H1 (cell line): Measurements from ENCODE around the gene UIMC1. TPM values are rescaled to one million over a fixed set of nuclear protein-coding genes. Genes with fewer than 3 reads are reported as not detected.

ENCODE experiments used
- CTCF ChIA-PET: fragments of 300-600 bp; sonication (Branson Sonifier 250); formaldehyde crosslinking; loops from one replicate; lab custom pipeline; 2021; ENCODE audit not compliant: partially characterized antibody; lab: Charles Lee
- POLR2A ChIA-PET: fragments of 300-600 bp; sonication (Branson Sonifier 250); formaldehyde crosslinking; loops from one replicate; lab custom pipeline; 2021; ENCODE audit warnings: inconsistent platforms; ENCODE audit not compliant: partially characterized antibody; lab: Charles Lee
- DNase-seq, 2 experiments: peaks; one replicate each; pipeline versions ENCODE4 v3.0.0 to v3.0.0-alpha.2; 2010 to 2022; ENCODE audit warnings: low spot score in 2 of 2, low read depth in 1 of 2, mixed read lengths in 1 of 2
- FAIRE-seq: peaks from 2 replicates; lab custom pipeline; 2011; peaks lifted over from hg19 to GRCh38; lab: Jason Lieb, UNC
- H2AFZ ChIP-seq: 2 replicates; pipeline ENCODE4 v1.8.1; 2012; ENCODE audit warnings: low read length, inconsistent platforms
- H2AK5ac ChIP-seq: 2 replicates; pipeline ENCODE4 v1.6.1; 2013; ENCODE audit warnings: low read depth, low read length
- H2BK120ac ChIP-seq: replicated peaks from 2 replicates; pipeline ENCODE3; 2013; ENCODE audit warnings: low read depth, low read length, inconsistent platforms
- H2BK12ac ChIP-seq: 2 replicates; pipeline ENCODE4 v1.6.1; 2013; ENCODE audit warnings: low read depth, low read length
- H2BK15ac ChIP-seq: 2 replicates; pipeline ENCODE4 v1.6.1; 2013; ENCODE audit warnings: low read length
- H2BK20ac ChIP-seq: 2 replicates; pipeline ENCODE4 v1.6.1; 2013; ENCODE audit warnings: low read length
- H2BK5ac ChIP-seq: 2 replicates; pipeline ENCODE4 v1.6.1; 2013; ENCODE audit warnings: low read depth, low read length
- H3K14ac ChIP-seq: 2 replicates; pipeline ENCODE4 v1.6.1; 2013; ENCODE audit warnings: inconsistent platforms; ENCODE audit not compliant: insufficient read length
- H3K18ac ChIP-seq: 2 replicates; pipeline ENCODE4 v1.6.1; 2013; ENCODE audit warnings: low read length; ENCODE audit errors: extremely low read depth
- H3K23ac ChIP-seq: 2 replicates; pipeline ENCODE4 v1.6.1; 2013; ENCODE audit warnings: inconsistent platforms; ENCODE audit not compliant: insufficient read length
- H3K23me2 ChIP-seq: 2 replicates; pipeline ENCODE4 v1.6.1; 2013; ENCODE audit warnings: low read depth, low read length
- H3K27ac ChIP-seq: 2 replicates; pipeline ENCODE4 v1.6.1; 2011; ENCODE audit warnings: low read depth, low read length, inconsistent platforms
- H3K27me3 ChIP-seq, 4 experiments: replicated peaks in 1 of 4; 1 replicate in 1 of 4; 2 replicates in 3 of 4; pipeline versions ENCODE4 v1.6.1 to v1.8.1; 2011 to 2013; ENCODE audit warnings: low read length in 3 of 4, mild to moderate bottlenecking in 3 of 4, inconsistent platforms in 2 of 4, mixed read lengths in 2 of 4, moderate library complexity in 1 of 4; ENCODE audit not compliant: control insufficient read depth in 3 of 4, insufficient read depth in 3 of 4; ENCODE audit errors: extremely low read depth in 1 of 4
- H3K36me3 ChIP-seq, 4 experiments: 2 replicates each; pipeline versions ENCODE4 v1.6.1 to v1.8.1; 2011 to 2013; ENCODE audit warnings: mild to moderate bottlenecking in 4 of 4, low read length in 3 of 4, moderate library complexity in 2 of 4, control low read depth in 1 of 4, inconsistent platforms in 1 of 4; ENCODE audit not compliant: insufficient read depth in 4 of 4, control insufficient read depth in 2 of 4
- H3K4ac ChIP-seq: replicated peaks from 2 replicates; pipeline ENCODE3; 2013; ENCODE audit warnings: low read length, low read depth, mixed read lengths, inconsistent platforms; ENCODE audit not compliant: insufficient read length
- H3K4me1 ChIP-seq, 4 experiments: replicated peaks in 1 of 4; 1 replicate in 1 of 4; 2 replicates in 3 of 4; pipeline versions ENCODE4 v1.6.1 to v1.8.1; 2011 to 2013; ENCODE audit warnings: low read length in 3 of 4, inconsistent platforms in 2 of 4, mixed read lengths in 1 of 4; ENCODE audit not compliant: insufficient read depth in 4 of 4, control insufficient read depth in 3 of 4
- H3K4me2 ChIP-seq, 2 experiments: 2 replicates each; pipeline versions ENCODE4 v1.6.1 to v1.8.1; 2011 to 2013; ENCODE audit warnings: low read depth in 2 of 2, low read length in 2 of 2, control low read depth in 1 of 2, inconsistent platforms in 1 of 2, mild to moderate bottlenecking in 1 of 2; ENCODE audit not compliant: insufficient read depth in 1 of 2
- H3K4me3 ChIP-seq, 4 experiments: fragments of 200-600, 300-600 bp in 1 of 4; sonication (generic), shearing (Covaris generic), sonication (Bioruptor Twin) in 1 of 4; 2 replicates each; pipeline versions ENCODE4 v1.5.1 to v1.8.1; 2011 to 2016; ENCODE audit warnings: low read length in 4 of 4, low read depth in 3 of 4, control low read depth in 2 of 4, inconsistent platforms in 2 of 4, mild to moderate bottlenecking in 2 of 4, mixed read lengths in 1 of 4, moderate library complexity in 1 of 4; ENCODE audit not compliant: insufficient read depth in 2 of 4; ENCODE audit errors: extremely low read depth in 1 of 4
- H3K56ac ChIP-seq: replicated peaks from 2 replicates; pipeline ENCODE3; 2013; ENCODE audit warnings: low read depth, mild to moderate bottlenecking, mixed read lengths, low read length, inconsistent platforms; ENCODE audit not compliant: insufficient read length
- H3K79me1 ChIP-seq: 2 replicates; pipeline ENCODE4 v1.6.1; 2013; ENCODE audit warnings: low read depth, low read length, control low read depth
- H3K79me2 ChIP-seq, 2 experiments: 2 replicates each; pipeline versions ENCODE4 v1.6.1 to v1.8.1; 2012 to 2013; ENCODE audit warnings: low read length in 2 of 2, mild to moderate bottlenecking in 2 of 2, inconsistent platforms in 1 of 2; ENCODE audit not compliant: insufficient read depth in 2 of 2, control insufficient read depth in 1 of 2
- H3K9ac ChIP-seq, 4 experiments: replicated peaks in 1 of 4; 1 replicate in 1 of 4; 2 replicates in 3 of 4; pipeline versions ENCODE4 v1.6.1 to v1.8.1; 2011 to 2013; ENCODE audit warnings: low read depth in 3 of 4, low read length in 3 of 4, control low read depth in 2 of 4, mild to moderate bottlenecking in 2 of 4, moderate library complexity in 2 of 4, inconsistent platforms in 1 of 4; ENCODE audit errors: extremely low read depth in 1 of 4
- H3K9me3 ChIP-seq, 2 experiments: 2 replicates each; pipeline versions ENCODE4 v1.6.1 to v1.8.1; 2012 to 2013; ENCODE audit warnings: mild to moderate bottlenecking in 2 of 2, moderate library complexity in 2 of 2, control low read depth in 1 of 2, inconsistent platforms in 1 of 2, low read depth in 1 of 2, low read length in 1 of 2, mixed read lengths in 1 of 2; ENCODE audit not compliant: insufficient read depth in 2 of 2
- H4K20me1 ChIP-seq, 2 experiments: replicated peaks in 1 of 2; 2 replicates each; pipeline versions ENCODE3 to v1.8.1; 2011 to 2013; ENCODE audit warnings: inconsistent platforms in 2 of 2, low read length in 2 of 2, mild to moderate bottlenecking in 1 of 2; ENCODE audit not compliant: insufficient read depth in 2 of 2, control insufficient read depth in 1 of 2
- H4K5ac ChIP-seq: 2 replicates; pipeline ENCODE4 v1.6.1; 2013; ENCODE audit warnings: low read length, low read depth, mixed read lengths, inconsistent platforms; ENCODE audit not compliant: insufficient read length
- H4K8ac ChIP-seq: 2 replicates; pipeline ENCODE4 v1.8.0; 2013; ENCODE audit warnings: mild to moderate bottlenecking, moderate library complexity, low read length, inconsistent platforms; ENCODE audit not compliant: insufficient read depth; ENCODE audit errors: extremely low read depth
- H4K91ac ChIP-seq: replicated peaks from 2 replicates; pipeline ENCODE3; 2013; ENCODE audit warnings: low read length, mixed read lengths, inconsistent platforms; ENCODE audit not compliant: insufficient read length
- E2F6 ChIP-seq: IDR thresholded peaks from 2 replicates; pipeline ENCODE4 v1.6.1; 2012; ENCODE audit warnings: inconsistent platforms
- GABPA ChIP-seq: IDR thresholded peaks from 2 replicates; pipeline ENCODE4 v1.6.1; 2011; ENCODE audit warnings: mild to moderate bottlenecking, low read length, moderate library complexity, borderline replicate concordance; ENCODE audit not compliant: insufficient read depth
- GTF2F1 ChIP-seq: IDR thresholded peaks from 2 replicates; pipeline ENCODE4 v1.6.1; 2012; ENCODE audit warnings: low read depth, low read length, improper control_type of control experiment, borderline replicate concordance
- JUN ChIP-seq: IDR thresholded peaks from 2 replicates; pipeline ENCODE4 v1.6.1; 2011; ENCODE audit warnings: low read depth, mild to moderate bottlenecking, improper control_type of control experiment, low read length
- KDM1A ChIP-seq: fragments of 200-600, 300-600 bp; sonication (generic); IDR thresholded peaks from 2 replicates; pipeline ENCODE4 v1.7.1; 2016; ENCODE audit warnings: mild to moderate bottlenecking, low read length, borderline replicate concordance
- RBBP5 ChIP-seq: IDR thresholded peaks from 2 replicates; pipeline ENCODE4 v1.7.1; 2012; ENCODE audit warnings: low read depth, mild to moderate bottlenecking, inconsistent platforms, low read length, moderate library complexity, borderline replicate concordance
- RNF2 ChIP-seq: fragments of 200-900, 300-1000 bp; sonication (generic); IDR thresholded peaks from 2 replicates; pipeline ENCODE4 v1.7.1; 2016; ENCODE audit warnings: borderline replicate concordance, low read depth, mild to moderate bottlenecking, antibody characterized with exemption, low read length; ENCODE audit not compliant: poor library complexity, severe bottlenecking; ENCODE audit errors: missing control alignments
- RXRA ChIP-seq: IDR thresholded peaks from 2 replicates; pipeline ENCODE4 v1.6.1; 2011; ENCODE audit warnings: low read depth, mild to moderate bottlenecking, low read length, moderate library complexity; ENCODE audit not compliant: insufficient read depth
- SP2 ChIP-seq: IDR thresholded peaks from 2 replicates; pipeline ENCODE4 v1.6.1; 2012; ENCODE audit warnings: mild to moderate bottlenecking, low read length, inconsistent platforms
- TAF1 ChIP-seq: IDR thresholded peaks from 2 replicates; pipeline ENCODE4 v1.6.1; 2011; ENCODE audit warnings: mild to moderate bottlenecking, low read depth, low read length
- ZNF274 ChIP-seq: IDR thresholded peaks from 2 replicates; pipeline ENCODE4 v1.7.0; 2012; ENCODE audit warnings: low read length, borderline replicate concordance; ENCODE audit errors: extremely low read depth
- WGBS, 2 experiments: shearing (Covaris generic) in 1 of 2; methylation state at CpG; one replicate each; pipeline versions ENCODE4 v1.1.6 to v1.1.7; 2013 to 2015; ENCODE audit warnings: low lambda C conversion rate in 2 of 2, mixed read lengths in 2 of 2, inconsistent platforms in 1 of 2, low coverage in 1 of 2, missing lambda C conversion rate in 1 of 2; ENCODE audit not compliant: insufficient replicate concordance in 2 of 2, insufficient coverage in 1 of 2, insufficient read length in 1 of 2; ENCODE audit errors: extremely low coverage in 1 of 2, missing lambda C conversion rate in 1 of 2; 5-methylcytosine and 5-hydroxymethylcytosine counted together
- polyA plus RNA-seq, 7 experiments: library from polyadenylated mRNA; depleted of rRNA in 3 of 7; stranded (reverse) in 5 of 7; unstranded in 2 of 7; fragments of >200 nt in 5 of 7; fragments of 200-250 nt in 2 of 7; gene quantifications; 1 replicate in 5 of 7; 2 replicates in 1 of 7; 4 replicates in 1 of 7; pipeline versions ENCODE4 v1.2.1 to v1.2.3, GENCODE V29; 2011 to 2013; ENCODE audit warnings: missing spikeins in 2 of 7, mixed read lengths in 2 of 7
- total RNA-seq: library from RNA; stranded (reverse); fragmentation: NEBNext Ultra II Directional; extraction: Animal tissue kit (Norgen Biotek cat#: 25700); gene quantifications from 2 replicates; pipeline ENCODE4 v1.2.1, GENCODE V29; 2021
- TF ChIP-seq, protein P1 (sequence below): IDR thresholded peaks from 2 replicates; pipeline ENCODE4 v1.6.1; 2012; ENCODE audit warnings: inconsistent platforms

The UIMC1 gene
- total and polyA plus RNA-seq, 2 of the 8 experiments (the other 6 are each of a cell fraction or from before 2014, with no cell fraction given), result 12.8 to 43.7 TPM

GRCh38 chr5:177027665-177028064, 21.1 kb upstream of the UIMC1 start:
- H4K91ac ChIP-seq, result no peak overlapping the region
- H3K79me2 ChIP-seq, result peaks cover 0 to 33% of the 10 kb centered on the region in 2 experiments; a peak in 2 of 4 replicates
- peaks cover 7% of the 10 kb centered on the region; the same call in 1 of the 2 replicates for H3K23me2 ChIP-seq
- H4K5ac ChIP-seq, result no peak overlapping the region
- no peak overlapping the region for H2BK120ac ChIP-seq
- H3K14ac ChIP-seq, result no peak overlapping the region
- no peak for FAIRE-seq
- peaks cover 0 to 9% (median 2%) of the 10 kb centered on the region in 4 experiments; a peak in 3 of 8 replicates for H3K36me3 ChIP-seq
- no peak overlapping the region for H3K9ac ChIP-seq
- DNase-seq, result no peak
- no peak overlapping the region for H2BK12ac ChIP-seq
- H3K4ac ChIP-seq, result no peak overlapping the region
- no peak overlapping the region for H3K23ac ChIP-seq
- H3K56ac ChIP-seq, result no peak overlapping the region
- ChIA-PET POLR2A (interaction anchor here (0.7 to 1.2 kb wide), 2 partner anchors 23 to 886 kb away, joined by 3 read pairs; no protein-coding TSS in a partner anchor), CTCF (interaction anchor here (0.6 to 1.3 kb wide), 2 partner anchors 15 to 1057 kb away, joined by 3 to 5 read pairs; no protein-coding TSS in a partner anchor)
- H2BK15ac ChIP-seq, result no peak overlapping the region
- no peaks in the 10 kb centered on the region; a peak in 1 of 7 replicates for H3K4me1 ChIP-seq
- no peak overlapping the region for H3K27ac ChIP-seq
- peaks cover 0 to 1% of the 10 kb centered on the region in 2 experiments for H4K20me1 ChIP-seq
- H3K27me3 ChIP-seq, result no peaks in the 10 kb centered on the region
- no peaks in the 10 kb centered on the region for H3K9me3 ChIP-seq
- H3K79me1 ChIP-seq, result 0 out of 2 replicates have a peak, but pooled peaks cover 4% of the 10 kb centered on the region
- H2AK5ac ChIP-seq, result no peak overlapping the region
- no peak overlapping the region for H2BK20ac ChIP-seq
- H2BK5ac ChIP-seq, result no peak overlapping the region
- no peak overlapping the region for H3K4me3 ChIP-seq
- no peak overlapping the region for H3K4me2 ChIP-seq
- H4K8ac ChIP-seq, result no peak overlapping the region
- H2AFZ ChIP-seq, result no peak overlapping the region
- 97% methylated on average over 2 of the region's 2 CpGs; no CpG with 5 or more reads in 1 of the 2 experiments for WGBS, 2 experiments
- no peak overlapping the region for H3K18ac ChIP-seq
- TF ChIP-seq RXRA (no peak), E2F6 (no peak), SP2 (no peak), GTF2F1 (no peak), JUN (no peak), TAF1 (no peak), ZNF274 (no peak), GABPA (no peak), KDM1A (no peak), RNF2 (no peak), RBBP5 (no peak)
- TF ChIP-seq, protein P1, sequence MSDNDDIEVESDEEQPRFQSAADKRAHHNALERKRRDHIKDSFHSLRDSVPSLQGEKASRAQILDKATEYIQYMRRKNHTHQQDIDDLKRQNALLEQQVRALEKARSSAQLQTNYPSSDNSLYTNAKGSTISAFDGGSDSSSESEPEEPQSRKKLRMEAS, result no peak
